HEK293 (cell line): ENCODE results near the gene MS4A14.

ENCODE experiments used
- CTCF ChIA-PET: fragments of 350-600 bp; formaldehyde crosslinking; extraction: SDS; loops from one replicate; lab custom pipeline; 2021; ENCODE audit warnings: antibody characterized with exemption; lab: Yijun Ruan, JAX
- POLR2A ChIA-PET: fragments of 300-600 bp; formaldehyde crosslinking; extraction: SDS; loops from one replicate; lab custom pipeline; 2020; ENCODE audit warnings: antibody characterized with exemption, inconsistent platforms; lab: Yijun Ruan, JAX
- H3K27ac ChIP-seq: fragments of 200-500 bp; sonication (Bioruptor generic); 2 replicates; pipeline ENCODE4 v1.5.1; 2014; ENCODE audit warnings: low read depth, low read length, control low read depth, inconsistent platforms; ENCODE audit errors: extremely low read depth
- H3K36me3 ChIP-seq, 2 experiments: fragments of 200-500 bp in 1 of 2; sonication (Bioruptor generic) in 1 of 2; 1 replicate in 1 of 2; 2 replicates in 1 of 2; pipeline ENCODE4 v1.5.1; 2014 to 2017; ENCODE audit warnings: inconsistent platforms in 2 of 2, low read length in 2 of 2; ENCODE audit not compliant: control insufficient read depth in 2 of 2, insufficient read depth in 1 of 2
- H3K4me1 ChIP-seq: fragments of 200-500 bp; sonication (Bioruptor generic); 2 replicates; pipeline ENCODE4 v1.5.1; 2014; ENCODE audit warnings: mild to moderate bottlenecking, low read length, inconsistent platforms; ENCODE audit not compliant: control insufficient read depth, insufficient read depth
- H3K4me3 ChIP-seq: 2 replicates; pipeline ENCODE4 v1.5.1; 2011; ENCODE audit warnings: low read depth, mild to moderate bottlenecking, control low read depth, low read length, moderate library complexity
- H3K9me3 ChIP-seq: fragments of 200-500 bp; sonication (Bioruptor generic); 2 replicates; pipeline ENCODE4 v1.5.1; 2014; ENCODE audit warnings: low read depth, low read length, inconsistent platforms; ENCODE audit not compliant: control insufficient read depth, insufficient read depth
- HOXD13 ChIP-seq: sonication (generic); formaldehyde crosslinking; IDR thresholded peaks from 2 replicates; pipeline ENCODE4 v1.8.0; 2022; ENCODE audit warnings: missing genetic modification reagents, borderline replicate concordance
- KLF1 ChIP-seq: fragments of 450-650 bp; formaldehyde crosslinking; IDR thresholded peaks from 2 replicates; pipeline ENCODE4 v1.5.1; 2016; ENCODE audit warnings: missing biosample characterization, missing genetic modification characterization
- KLF9 ChIP-seq: fragments of 450-650 bp; formaldehyde crosslinking; IDR thresholded peaks from 2 replicates; pipeline ENCODE4 v1.5.1; 2016; ENCODE audit warnings: missing biosample characterization, missing genetic modification characterization, low read depth
- MYNN ChIP-seq: fragments of 450-650 bp; formaldehyde crosslinking; IDR thresholded peaks from 2 replicates; pipeline ENCODE4 v1.5.1; 2016; ENCODE audit warnings: missing biosample characterization, missing genetic modification characterization, borderline replicate concordance
- REPIN1 ChIP-seq: fragments of 450-650 bp; formaldehyde crosslinking; IDR thresholded peaks from 2 replicates; pipeline ENCODE4 v1.5.1; 2017; ENCODE audit warnings: missing biosample characterization, missing genetic modification characterization, low read depth
- TSHZ1 ChIP-seq: fragments of 450-650 bp; formaldehyde crosslinking; IDR thresholded peaks from 2 replicates; pipeline ENCODE4 v1.5.1; 2016; ENCODE audit warnings: missing biosample characterization, missing genetic modification characterization, borderline replicate concordance
- ZBTB1 ChIP-seq: fragments of 450-650 bp; formaldehyde crosslinking; IDR thresholded peaks from 2 replicates; pipeline ENCODE4 v1.5.1; 2016; ENCODE audit warnings: missing biosample characterization, missing genetic modification characterization
- ZFHX2 ChIP-seq: fragments of 450-650 bp; formaldehyde crosslinking; conservative IDR thresholded peaks from 2 replicates; pipeline ENCODE4 v1.5.1; 2016; ENCODE audit warnings: missing biosample characterization, missing genetic modification characterization
- ZNF114 ChIP-seq: fragments of 450-650 bp; formaldehyde crosslinking; IDR thresholded peaks from 2 replicates; pipeline ENCODE4 v1.5.0; 2017; ENCODE audit warnings: missing biosample characterization, missing genetic modification characterization
- ZNF146 ChIP-seq: fragments of 450-650 bp; formaldehyde crosslinking; IDR thresholded peaks from 2 replicates; pipeline ENCODE4 v1.5.1; 2016; ENCODE audit warnings: missing biosample characterization, missing genetic modification characterization
- ZNF155 ChIP-seq: fragments of 450-650 bp; formaldehyde crosslinking; IDR thresholded peaks from 2 replicates; pipeline ENCODE4 v1.5.1; 2016; ENCODE audit warnings: missing biosample characterization, missing genetic modification characterization
- ZNF157 ChIP-seq: fragments of 450-650 bp; formaldehyde crosslinking; IDR thresholded peaks from 2 replicates; pipeline ENCODE4 v1.5.1; 2016; ENCODE audit warnings: missing biosample characterization, missing genetic modification characterization
- ZNF184 ChIP-seq: fragments of 450-650 bp; IDR thresholded peaks from 2 replicates; pipeline ENCODE4 v1.5.1; 2018; ENCODE audit warnings: missing biosample characterization, mild to moderate bottlenecking, missing genetic modification characterization
- ZNF19 ChIP-seq: fragments of 450-650 bp; formaldehyde crosslinking; IDR thresholded peaks from 2 replicates; pipeline ENCODE4; 2016; ENCODE audit warnings: missing biosample characterization, missing genetic modification characterization, low read depth
- ZNF23 ChIP-seq: fragments of 450-650 bp; formaldehyde crosslinking; IDR thresholded peaks from 2 replicates; pipeline ENCODE4 v1.5.1; 2016; ENCODE audit warnings: missing biosample characterization, missing genetic modification characterization, borderline replicate concordance
- ZNF404 ChIP-seq: fragments of 450-650 bp; formaldehyde crosslinking; IDR thresholded peaks from 2 replicates; pipeline ENCODE4 v1.5.1; 2017; ENCODE audit warnings: missing biosample characterization, missing genetic modification characterization
- ZNF48 ChIP-seq: fragments of 450-650 bp; formaldehyde crosslinking; IDR thresholded peaks from 2 replicates; pipeline ENCODE4 v1.5.1; 2016; ENCODE audit warnings: missing biosample characterization, missing genetic modification characterization
- ZNF510 ChIP-seq: fragments of 450-650 bp; formaldehyde crosslinking; IDR thresholded peaks from 2 replicates; pipeline ENCODE4 v1.5.1; 2018; ENCODE audit warnings: mild to moderate bottlenecking, missing genetic modification characterization, missing biosample characterization; ENCODE audit not compliant: insufficient replicate concordance
- ZNF513 ChIP-seq: fragments of 450-650 bp; IDR thresholded peaks from 2 replicates; pipeline ENCODE4 v1.5.1; 2018; ENCODE audit warnings: missing biosample characterization, missing genetic modification characterization
- ZNF521 ChIP-seq: fragments of 450-650 bp; formaldehyde crosslinking; IDR thresholded peaks from 2 replicates; pipeline ENCODE4 v1.5.1; 2017; ENCODE audit warnings: missing biosample characterization, mild to moderate bottlenecking, missing genetic modification characterization
- ZNF529 ChIP-seq: fragments of 450-650 bp; formaldehyde crosslinking; IDR thresholded peaks from 2 replicates; pipeline ENCODE4 v1.5.1; 2017; ENCODE audit warnings: missing genetic modification characterization, missing biosample characterization; ENCODE audit not compliant: insufficient replicate concordance
- ZNF561 ChIP-seq: fragments of 450-650 bp; IDR thresholded peaks from 2 replicates; pipeline ENCODE4 v1.5.1; 2018; ENCODE audit warnings: missing biosample characterization, missing genetic modification characterization, borderline replicate concordance
- ZNF571 ChIP-seq: fragments of 450-650 bp; formaldehyde crosslinking; IDR thresholded peaks from 2 replicates; pipeline ENCODE4 v1.5.0; 2017; ENCODE audit warnings: missing biosample characterization, missing genetic modification characterization
- ZNF664 ChIP-seq: fragments of 450-650 bp; formaldehyde crosslinking; IDR thresholded peaks from 2 replicates; pipeline ENCODE4 v1.5.1; 2016; ENCODE audit warnings: missing biosample characterization, missing genetic modification characterization
- ZNF670 ChIP-seq: fragments of 450-650 bp; formaldehyde crosslinking; IDR thresholded peaks from 2 replicates; pipeline ENCODE4 v1.5.1; 2016; ENCODE audit warnings: missing biosample characterization, missing genetic modification characterization, low read depth
- ZSCAN30 ChIP-seq: fragments of 450-650 bp; IDR thresholded peaks from 2 replicates; pipeline ENCODE4 v1.5.1; 2018; ENCODE audit warnings: missing biosample characterization, mild to moderate bottlenecking, missing genetic modification characterization, moderate library complexity
- TF ChIP-seq, protein P1 (sequence below): fragments of 450-650 bp; formaldehyde crosslinking; IDR thresholded peaks from 2 replicates; pipeline ENCODE4 v1.5.1; 2016; ENCODE audit warnings: missing biosample characterization, missing genetic modification characterization

The MS4A14 gene

DNA sequence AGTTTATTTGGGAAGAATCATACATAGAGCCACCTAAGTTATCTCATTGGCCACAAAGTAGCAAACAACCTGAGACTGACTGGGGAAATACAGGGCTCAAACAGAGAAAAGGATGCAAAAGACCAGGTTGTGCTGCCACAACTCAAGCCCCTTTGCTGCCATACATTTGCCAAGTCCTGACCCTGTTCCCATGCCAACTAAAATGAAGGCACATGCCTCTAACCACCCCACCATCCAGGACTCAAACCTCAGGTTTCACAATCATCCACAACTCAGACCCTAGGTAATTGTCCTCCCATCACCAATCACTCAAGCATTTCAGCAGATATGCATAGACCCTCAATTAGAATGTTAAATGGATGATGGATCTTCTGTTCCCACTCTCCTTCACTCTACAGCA, 58.0 kb downstream of the MS4A14 start:
- CTCF ChIA-PET = interaction anchor here (0.8 kb wide), 1 partner anchor 12 kb away, joined by 4 read pairs; no protein-coding TSS in a partner anchor
- Histone ChIP-seq H3K27ac (no peak overlapping the region), H3K4me1 (no peaks in the 10 kb centered on the region), H3K4me3 (no peak overlapping the region), H3K9me3 (no peaks in the 10 kb centered on the region), H3K36me3 (no peaks in the 10 kb centered on the region)
- no peak for TF ChIP-seq KLF9
- TF ChIP-seq KLF1 (tag by site-specific recombination) = no peak
- TF ChIP-seq ZBTB1 (tag by site-specific recombination) = no peak
- TF ChIP-seq ZNF404 (tag by site-specific recombination) = no peak
- no peak for TF ChIP-seq ZNF146 (tag by site-specific recombination)
- TF ChIP-seq ZNF513 (tag by site-specific recombination) = no peak
- no peak for TF ChIP-seq ZFHX2 (tag by site-specific recombination)
- POLR2A ChIA-PET = no interaction called here

DNA sequence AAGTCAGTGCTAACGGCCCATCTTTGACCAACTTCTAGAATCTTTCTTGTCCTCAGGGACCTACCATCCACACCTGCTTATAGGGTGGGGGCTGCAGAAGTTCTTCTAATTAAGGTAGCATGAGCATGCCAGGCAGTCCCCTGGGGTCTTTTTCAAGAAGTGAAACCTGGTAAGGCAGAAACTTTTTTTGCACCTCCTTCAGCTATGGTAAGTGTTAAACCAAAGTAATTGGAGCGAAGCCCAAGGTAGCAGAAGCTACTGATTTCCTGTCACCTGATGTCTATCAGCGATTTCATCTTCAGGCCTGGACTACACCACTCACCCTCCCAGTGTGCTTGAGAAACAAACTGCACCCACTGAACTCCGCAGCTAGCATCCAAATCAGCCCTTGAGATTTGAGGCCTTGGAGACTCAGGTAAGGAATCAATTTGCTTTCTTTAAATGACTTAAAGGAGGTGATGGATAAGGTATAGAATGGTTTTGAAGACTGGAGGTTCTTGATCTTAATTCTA, 59.3 kb downstream of the MS4A14 start, which contains the start of gene MS4A1:
Gene MS4A1 (plus strand): TSS at position 317 of the 512 bp plus-strand sequence. CDS start 6,528 bp downstream, outside the sequence.
- Histone ChIP-seq H3K27ac (no peak within 1 kb of the TSS), H3K4me3 (no peak within 1 kb of the TSS), H3K36me3 (no peaks in the 10 kb centered on the region), H3K4me1 (no peaks in the 10 kb centered on the region), H3K9me3 (no peaks in the 10 kb centered on the region)
- TF ChIP-seq ZNF23 (tag by site-specific recombination) (no peak), ZNF157 (tag by site-specific recombination) (no peak), ZNF521 (no peak), ZNF670 (tag by site-specific recombination) (no peak), ZNF529 (tag by site-specific recombination) (no peak), ZNF510 (tag by site-specific recombination) (no peak), MYNN (tag by site-specific recombination) (no peak), ZNF48 (no peak), HOXD13 (CRISPR knock-in tag) (no peak), ZNF664 (no peak), ZNF561 (tag by site-specific recombination) (no peak), ZNF19 (tag by site-specific recombination) (no peak), ZNF155 (tag by site-specific recombination) (no peak), ZNF114 (tag by site-specific recombination) (no peak), REPIN1 (no peak), ZSCAN30 (tag by site-specific recombination) (no peak), ZNF184 (tag by site-specific recombination) (no peak), ZNF571 (no peak), TSHZ1 (tag by site-specific recombination) (no peak)
- TF ChIP-seq, protein P1, sequence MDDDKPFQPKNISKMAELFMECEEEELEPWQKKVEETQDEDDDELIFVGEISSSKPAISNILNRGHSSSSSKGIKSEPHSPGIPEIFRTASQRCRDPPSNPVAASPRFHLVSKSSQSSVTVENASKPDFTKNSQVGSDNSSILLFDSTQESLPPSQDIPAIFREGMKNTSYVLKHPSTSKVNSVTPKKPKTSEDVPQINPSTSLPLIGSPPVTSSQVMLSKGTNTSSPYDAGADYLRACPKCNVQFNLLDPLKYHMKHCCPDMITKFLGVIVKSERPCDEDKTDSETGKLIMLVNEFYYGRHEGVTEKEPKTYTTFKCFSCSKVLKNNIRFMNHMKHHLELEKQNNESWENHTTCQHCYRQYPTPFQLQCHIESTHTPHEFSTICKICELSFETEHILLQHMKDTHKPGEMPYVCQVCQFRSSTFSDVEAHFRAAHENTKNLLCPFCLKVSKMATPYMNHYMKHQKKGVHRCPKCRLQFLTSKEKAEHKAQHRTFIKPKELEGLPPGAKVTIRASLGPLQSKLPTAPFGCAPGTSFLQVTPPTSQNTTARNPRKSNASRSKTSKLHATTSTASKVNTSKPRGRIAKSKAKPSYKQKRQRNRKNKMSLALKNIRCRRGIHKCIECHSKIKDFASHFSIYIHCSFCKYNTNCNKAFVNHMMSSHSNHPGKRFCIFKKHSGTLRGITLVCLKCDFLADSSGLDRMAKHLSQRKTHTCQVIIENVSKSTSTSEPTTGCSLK (tag by site-specific recombination) = no peak
- POLR2A ChIA-PET = no interaction called here
- CTCF ChIA-PET = no interaction called here
